Lower leg skin (tissue), 3 donors: ENCODE data around the gene SPATA9.

Experiments used
- CTCF ChIP-seq, 3 donors: fragments of 450-650 bp; IDR thresholded peaks; one replicate each; pipeline ENCODE4 v1.5.1; 2016; ENCODE audit warnings: antibody characterized with exemption in 3 of 3, mild to moderate bottlenecking in 3 of 3, moderate library complexity in 2 of 3
- POLR2A ChIP-seq, 2 donors: fragments of 450-650 bp; IDR thresholded peaks; one replicate each; pipeline ENCODE4 v1.6.1; 2016 to 2017; ENCODE audit warnings: antibody characterized with exemption in 2 of 2, mild to moderate bottlenecking in 1 of 2, moderate library complexity in 1 of 2

GRCh38 chr5:95654196-95654595 lies 28.6 kb downstream of the SPATA9 start:
- TF ChIP-seq CTCF (IDR thresholded peaks at IDR 0.05) (no peak), POLR2A (IDR thresholded peaks at IDR 0.05) (no peak)
